Peyer's patch (tissue), 4 donors: ENCODE data around the gene NRBF2. TPM values are rescaled to one million over a fixed set of nuclear protein-coding genes. Genes with fewer than 3 reads are reported as not detected.

Experiments
- DNase-seq, 3 donors: peaks; one replicate each; pipeline ENCODE4 v3.0.0-alpha.2; 2017 to 2019
- H3K27ac ChIP-seq, 4 donors: fragments of 200-600 bp; sonication (generic); one replicate each; pipeline ENCODE4 v1.5.1; 2016 to 2019
- H3K27me3 ChIP-seq, 2 donors: fragments of 200-600 bp; sonication (generic); one replicate each; pipeline ENCODE4 v1.5.1; 2019
- H3K36me3 ChIP-seq, 3 donors: fragments of 200-600 bp; sonication (generic); one replicate each; pipeline ENCODE4 v1.5.1; 2016 to 2019
- H3K4me1 ChIP-seq, 4 donors: fragments of 200-600 bp; sonication (generic); one replicate each; pipeline ENCODE4 v1.5.1; 2016 to 2019
- H3K4me3 ChIP-seq, 4 donors: fragments of 200-600 bp; sonication (generic); 1 replicate in 3 of 4; 2 replicates in 1 of 4; pipeline ENCODE4 v1.5.1; 2016 to 2019; ENCODE audit warnings: mild to moderate bottlenecking in 1 of 4
- H3K9me3 ChIP-seq, 4 donors: fragments of 200-600 bp; sonication (generic); one replicate each; pipeline ENCODE4 v1.5.1; 2016 to 2019; ENCODE audit warnings: mild to moderate bottlenecking in 1 of 4
- POLR2A ChIP-seq, 2 donors: fragments of 450-650 bp; IDR thresholded peaks; one replicate each; pipeline ENCODE4 v1.5.1; 2017; ENCODE audit warnings: antibody characterized with exemption in 2 of 2, mild to moderate bottlenecking in 2 of 2, moderate library complexity in 2 of 2
- total RNA-seq, 4 donors: library from RNA; depleted of rRNA; stranded (reverse); fragments of >200 nt; gene quantifications; one replicate each; pipeline ENCODE4 v1.1.0, GENCODE V29; 2016
- TF ChIP-seq, protein P1 (sequence below), 6 experiments: fragments of 450-650 bp in 4 of 6; fragments of 200-600 bp in 2 of 6; sonication (generic) in 1 of 6; IDR thresholded peaks; one replicate each; pipeline ENCODE4 v1.5.1; 2017 to 2019; ENCODE audit warnings: antibody characterized with exemption in 6 of 6, mild to moderate bottlenecking in 3 of 6, moderate library complexity in 1 of 6

NRBF2 gene
- total RNA-seq, 4 donors from 2014 or later, result 10.7 to 15.8 (median 14.9) TPM

DNA sequence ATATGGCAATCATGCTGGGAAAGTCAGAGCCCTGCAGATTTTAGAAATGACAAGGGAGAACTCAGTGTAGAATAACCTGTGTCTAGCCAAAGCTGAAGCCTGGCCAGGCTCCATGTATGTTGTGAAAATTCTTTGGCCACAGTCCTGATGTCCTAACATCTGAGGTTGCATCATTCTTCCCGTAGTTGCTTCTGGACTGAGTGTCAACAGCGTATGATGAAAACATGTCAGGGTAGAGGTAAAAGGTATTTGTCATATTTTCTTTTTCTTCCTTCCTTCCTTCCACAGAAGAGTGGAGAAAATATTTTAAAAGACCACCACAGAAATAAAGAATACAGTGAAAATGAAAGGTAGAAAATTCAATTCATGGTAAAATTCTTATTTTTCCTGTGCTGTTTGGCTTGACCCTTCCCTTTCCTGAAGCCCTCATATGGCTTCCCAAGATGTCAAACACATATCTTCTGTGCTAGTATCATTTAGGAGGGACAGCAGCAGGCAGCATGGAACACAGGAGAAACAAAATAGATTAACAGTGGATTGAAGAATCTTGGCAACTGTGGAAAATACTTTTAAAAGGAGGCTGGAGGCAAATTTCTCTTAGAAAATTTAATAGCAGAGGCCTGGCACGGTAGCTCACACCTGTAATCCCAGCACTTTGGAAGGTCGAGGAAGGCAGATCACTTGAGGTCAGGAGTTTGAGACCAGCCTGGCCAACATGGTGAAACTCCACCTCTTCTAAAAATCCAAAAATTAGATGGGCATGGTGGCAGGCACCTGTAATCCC, 18.9 kb upstream of the NRBF2 start:
- TF ChIP-seq POLR2A (IDR thresholded peaks at IDR 0.05), result no peak
- Histone ChIP-seq H3K4me3 (no peak overlapping the region), H3K9me3 (no peaks in the 10 kb centered on the region), H3K27me3 (no peaks in the 10 kb centered on the region), H3K4me1 (peaks cover 0 to 7% (median 0%) of the 10 kb centered on the region in 4 donors), H3K27ac (peak overlapping the region in 2 of 4 donors; percentile 28 to 32), H3K36me3 (no peaks in the 10 kb centered on the region)
- peak in 2 of 3 donors; percentile 24 to 65 for DNase-seq

DNA sequence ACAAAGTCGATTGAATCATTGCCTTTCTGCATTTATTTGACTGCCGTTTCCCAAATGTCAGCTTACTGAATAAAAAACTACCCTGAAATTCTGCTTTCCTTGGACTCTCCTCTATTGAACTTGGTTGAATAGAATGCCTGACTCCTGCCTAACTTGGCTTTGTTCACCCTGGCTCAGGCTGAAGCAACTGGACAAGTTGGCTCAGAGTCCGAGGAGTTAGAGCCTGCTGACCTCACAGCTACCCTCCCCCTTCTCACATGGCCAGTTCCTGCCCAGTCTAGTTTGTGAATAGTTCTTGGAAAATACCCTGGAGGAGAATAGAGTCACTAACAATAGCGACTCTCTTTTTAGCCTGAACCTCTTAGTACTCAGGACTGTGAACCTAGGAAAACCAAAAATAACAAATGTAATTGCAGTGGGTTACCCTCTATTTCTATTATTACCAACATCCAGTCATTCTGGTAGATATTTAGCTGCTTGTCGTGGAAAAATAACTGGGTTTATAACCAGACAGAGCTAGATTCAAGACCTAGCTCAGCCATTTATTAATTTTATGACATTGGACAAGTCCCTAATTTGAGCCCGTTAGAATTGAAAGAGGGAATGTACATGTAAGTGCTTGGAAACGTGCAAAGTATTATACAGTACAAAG, 17.3 kb upstream of the NRBF2 start:
- peak in 1 of 3 donors; percentile 64 for DNase-seq
- Histone ChIP-seq H3K36me3 (no peaks in the 10 kb centered on the region), H3K4me1 (peaks cover 0 to 7% (median 0%) of the 10 kb centered on the region in 4 donors), H3K27me3 (no peaks in the 10 kb centered on the region), H3K4me3 (no peak overlapping the region), H3K9me3 (no peaks in the 10 kb centered on the region), H3K27ac (peak overlapping the region in 3 of 4 donors; percentile 0 to 31 (median 31))
- TF ChIP-seq POLR2A (IDR thresholded peaks at IDR 0.05), result no peak
- TF ChIP-seq, protein P1, sequence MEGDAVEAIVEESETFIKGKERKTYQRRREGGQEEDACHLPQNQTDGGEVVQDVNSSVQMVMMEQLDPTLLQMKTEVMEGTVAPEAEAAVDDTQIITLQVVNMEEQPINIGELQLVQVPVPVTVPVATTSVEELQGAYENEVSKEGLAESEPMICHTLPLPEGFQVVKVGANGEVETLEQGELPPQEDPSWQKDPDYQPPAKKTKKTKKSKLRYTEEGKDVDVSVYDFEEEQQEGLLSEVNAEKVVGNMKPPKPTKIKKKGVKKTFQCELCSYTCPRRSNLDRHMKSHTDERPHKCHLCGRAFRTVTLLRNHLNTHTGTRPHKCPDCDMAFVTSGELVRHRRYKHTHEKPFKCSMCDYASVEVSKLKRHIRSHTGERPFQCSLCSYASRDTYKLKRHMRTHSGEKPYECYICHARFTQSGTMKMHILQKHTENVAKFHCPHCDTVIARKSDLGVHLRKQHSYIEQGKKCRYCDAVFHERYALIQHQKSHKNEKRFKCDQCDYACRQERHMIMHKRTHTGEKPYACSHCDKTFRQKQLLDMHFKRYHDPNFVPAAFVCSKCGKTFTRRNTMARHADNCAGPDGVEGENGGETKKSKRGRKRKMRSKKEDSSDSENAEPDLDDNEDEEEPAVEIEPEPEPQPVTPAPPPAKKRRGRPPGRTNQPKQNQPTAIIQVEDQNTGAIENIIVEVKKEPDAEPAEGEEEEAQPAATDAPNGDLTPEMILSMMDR (IDR thresholded peaks at IDR 0.05), result no peak

DNA sequence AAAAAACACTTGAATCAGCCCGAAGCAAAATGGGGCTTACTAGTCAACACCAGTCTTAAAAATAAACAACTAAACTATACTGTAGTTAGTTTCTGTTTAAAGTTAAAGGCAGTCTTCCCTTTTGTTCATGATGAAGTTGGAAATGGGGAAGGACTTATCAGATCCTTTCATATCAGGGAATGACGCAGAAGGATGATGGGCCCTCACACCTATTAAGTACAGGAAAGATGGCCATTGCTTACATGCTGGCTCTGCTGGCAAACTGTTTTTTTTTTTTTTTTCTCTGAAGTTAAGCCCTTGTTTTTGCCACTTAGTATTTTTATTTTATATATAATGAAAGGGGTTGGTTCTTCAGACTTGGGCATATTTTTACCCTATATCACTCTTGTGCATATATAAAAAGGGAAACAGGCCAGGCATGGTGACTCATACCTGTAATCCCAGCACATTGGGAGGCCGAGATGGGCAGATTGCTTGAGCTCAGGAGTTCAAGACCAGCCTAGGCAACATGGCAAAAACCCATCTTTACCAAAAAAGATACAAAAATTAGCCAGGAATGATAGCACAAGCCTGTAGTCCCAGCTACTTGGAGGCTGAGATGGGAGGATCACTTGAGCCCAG, 16.6 kb upstream of the NRBF2 start:
- Histone ChIP-seq H3K27ac (no peak overlapping the region), H3K4me1 (peaks cover 0 to 7% (median 0%) of the 10 kb centered on the region in 4 donors), H3K9me3 (no peaks in the 10 kb centered on the region), H3K4me3 (no peak overlapping the region), H3K27me3 (no peaks in the 10 kb centered on the region), H3K36me3 (no peaks in the 10 kb centered on the region)
- TF ChIP-seq, protein P1 (IDR thresholded peaks at IDR 0.05), result no peak
- TF ChIP-seq POLR2A (IDR thresholded peaks at IDR 0.05), result no peak
- DNase-seq, result no peak

DNA sequence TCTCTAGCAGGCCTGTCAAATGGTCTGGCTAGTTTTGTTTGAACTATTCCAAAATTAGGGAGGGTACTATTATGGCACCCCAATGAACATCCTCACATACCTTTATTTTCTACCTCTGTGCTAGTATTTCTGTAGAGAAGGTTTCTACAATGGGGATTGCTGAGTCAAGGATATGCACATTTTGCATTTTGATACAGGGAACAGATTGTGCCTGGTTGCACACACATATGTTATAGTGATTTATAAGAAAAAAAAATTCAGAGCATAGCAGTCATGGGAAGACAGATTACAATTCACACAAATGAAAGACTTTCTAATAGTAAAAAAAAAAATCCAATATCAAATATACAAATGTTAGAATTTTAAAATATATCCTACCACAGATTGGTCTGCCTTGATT, 14.1 kb upstream of the NRBF2 start:
- no peak overlapping the region for H3K4me3 ChIP-seq
- no peak overlapping the region for H3K27ac ChIP-seq
- no peaks in the 10 kb centered on the region for H3K36me3 ChIP-seq
- peaks cover 0 to 7% (median 0%) of the 10 kb centered on the region in 4 donors for H3K4me1 ChIP-seq
- DNase-seq, result no peak
- TF ChIP-seq, protein P1 (IDR thresholded peaks at IDR 0.05), result no peak
- TF ChIP-seq POLR2A (IDR thresholded peaks at IDR 0.05), result no peak
- H3K27me3 ChIP-seq, result no peaks in the 10 kb centered on the region
- H3K9me3 ChIP-seq, result no peaks in the 10 kb centered on the region

DNA sequence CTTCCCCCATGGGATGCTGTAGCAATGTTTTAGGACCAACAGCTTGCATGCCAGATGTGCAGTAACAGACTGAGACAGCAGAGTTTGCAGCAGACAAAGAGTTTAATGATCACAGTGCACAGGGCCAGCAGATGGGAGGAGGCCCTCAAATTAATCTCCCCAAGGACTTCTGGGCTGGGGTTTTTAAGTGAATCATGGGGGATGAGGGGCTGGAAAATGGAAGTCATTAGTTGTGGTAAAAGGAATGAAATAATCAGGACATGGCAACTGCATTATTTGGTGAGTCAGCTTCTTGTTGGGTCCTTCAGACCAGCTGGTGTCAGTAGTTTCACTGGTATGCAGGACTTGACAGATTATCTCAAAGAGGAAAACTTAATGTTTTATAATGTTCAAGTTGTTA, 12.6 kb upstream of the NRBF2 start:
- H3K36me3 ChIP-seq, result no peaks in the 10 kb centered on the region
- H3K4me3 ChIP-seq, result no peak overlapping the region
- DNase-seq, result no peak
- no peaks in the 10 kb centered on the region for H3K27me3 ChIP-seq
- peaks cover 0 to 6% (median 0%) of the 10 kb centered on the region in 4 donors for H3K4me1 ChIP-seq
- TF ChIP-seq, protein P1 (IDR thresholded peaks at IDR 0.05), result no peak
- TF ChIP-seq POLR2A (IDR thresholded peaks at IDR 0.05), result no peak
- H3K9me3 ChIP-seq, result no peaks in the 10 kb centered on the region
- H3K27ac ChIP-seq, result no peak overlapping the region
